ENCODE data around the gene SORCS2.

SORCS2 gene

DNA sequence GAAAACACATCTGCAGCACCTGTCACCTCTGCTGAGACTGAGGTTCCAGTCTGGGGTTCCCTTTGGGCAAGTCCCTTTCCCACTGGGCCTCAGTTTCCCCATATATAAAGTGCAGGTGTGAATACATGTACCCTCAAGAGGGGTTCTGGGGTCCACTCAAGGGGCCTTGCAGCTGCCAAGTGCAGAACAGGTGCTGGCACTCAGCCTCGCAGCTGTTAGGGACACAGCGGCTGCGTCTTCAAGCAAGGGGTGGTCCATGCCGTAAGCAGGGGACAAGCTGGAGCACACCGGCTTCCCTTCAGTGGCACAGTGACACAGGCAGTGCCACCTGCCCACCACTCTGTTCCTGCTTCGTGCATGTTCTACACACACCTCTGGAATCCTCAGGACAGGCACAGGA, 329.3 kb downstream of the SORCS2 start:
- DNase-seq (ENCODE audit: low spot score), result no peak
- TF ChIP-seq, protein P1, sequence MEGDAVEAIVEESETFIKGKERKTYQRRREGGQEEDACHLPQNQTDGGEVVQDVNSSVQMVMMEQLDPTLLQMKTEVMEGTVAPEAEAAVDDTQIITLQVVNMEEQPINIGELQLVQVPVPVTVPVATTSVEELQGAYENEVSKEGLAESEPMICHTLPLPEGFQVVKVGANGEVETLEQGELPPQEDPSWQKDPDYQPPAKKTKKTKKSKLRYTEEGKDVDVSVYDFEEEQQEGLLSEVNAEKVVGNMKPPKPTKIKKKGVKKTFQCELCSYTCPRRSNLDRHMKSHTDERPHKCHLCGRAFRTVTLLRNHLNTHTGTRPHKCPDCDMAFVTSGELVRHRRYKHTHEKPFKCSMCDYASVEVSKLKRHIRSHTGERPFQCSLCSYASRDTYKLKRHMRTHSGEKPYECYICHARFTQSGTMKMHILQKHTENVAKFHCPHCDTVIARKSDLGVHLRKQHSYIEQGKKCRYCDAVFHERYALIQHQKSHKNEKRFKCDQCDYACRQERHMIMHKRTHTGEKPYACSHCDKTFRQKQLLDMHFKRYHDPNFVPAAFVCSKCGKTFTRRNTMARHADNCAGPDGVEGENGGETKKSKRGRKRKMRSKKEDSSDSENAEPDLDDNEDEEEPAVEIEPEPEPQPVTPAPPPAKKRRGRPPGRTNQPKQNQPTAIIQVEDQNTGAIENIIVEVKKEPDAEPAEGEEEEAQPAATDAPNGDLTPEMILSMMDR (IDR thresholded peaks at IDR 0.05; ENCODE audit: borderline replicate concordance, control extremely low read depth, extremely low read depth, insufficient read depth, missing control alignments), result no peak
- in situ Hi-C loops (cut with MboI; ENCODE audit: low sequenced_read_pairs, unreplicated experiment), result no loop called here

DNA sequence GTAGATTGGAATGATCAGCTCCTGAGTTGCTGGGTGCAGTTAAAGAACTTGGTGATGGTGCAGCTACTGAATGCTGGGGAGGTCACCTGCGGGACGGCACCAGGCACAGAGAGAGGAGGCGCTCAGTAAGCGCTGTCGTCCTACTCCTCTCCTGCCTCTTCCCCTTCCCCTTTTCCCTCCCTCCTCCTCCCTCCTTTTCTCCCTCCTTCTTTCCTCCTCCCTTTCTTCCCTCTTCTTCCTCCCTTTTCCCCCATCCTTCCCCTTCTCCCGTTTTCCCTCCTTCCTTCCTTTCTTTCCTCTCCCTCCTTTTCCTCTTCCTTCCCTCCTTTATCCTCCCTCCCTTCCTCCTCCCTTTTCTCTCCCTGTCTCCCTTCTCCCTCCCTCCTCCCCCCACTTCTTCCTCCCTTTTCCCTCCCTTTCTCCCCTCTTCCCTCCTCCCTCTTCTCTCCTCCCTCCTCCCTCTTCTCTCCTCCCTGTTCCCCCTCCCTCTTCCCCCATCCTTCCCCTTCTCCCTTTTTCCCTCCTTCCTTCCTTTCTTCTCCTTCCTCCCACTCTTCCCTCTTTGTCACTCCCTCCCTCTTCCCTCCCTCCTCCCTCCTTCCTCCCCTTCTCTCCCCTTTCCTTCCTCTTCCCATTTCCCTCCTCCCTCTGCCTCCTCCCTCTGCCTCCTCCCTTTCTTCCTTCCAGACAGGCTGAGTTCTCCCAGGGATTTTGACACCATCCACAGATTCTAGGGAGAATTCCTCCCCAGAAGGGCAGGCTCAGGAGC, 330.3 kb downstream of the SORCS2 start:
- DNase-seq (ENCODE audit: low spot score), result no peak
- TF ChIP-seq, protein P1 (IDR thresholded peaks at IDR 0.05; ENCODE audit: borderline replicate concordance, control extremely low read depth, extremely low read depth, insufficient read depth, missing control alignments), result no peak
- in situ Hi-C loops (cut with MboI; ENCODE audit: low sequenced_read_pairs, unreplicated experiment), result no loop called here

DNA sequence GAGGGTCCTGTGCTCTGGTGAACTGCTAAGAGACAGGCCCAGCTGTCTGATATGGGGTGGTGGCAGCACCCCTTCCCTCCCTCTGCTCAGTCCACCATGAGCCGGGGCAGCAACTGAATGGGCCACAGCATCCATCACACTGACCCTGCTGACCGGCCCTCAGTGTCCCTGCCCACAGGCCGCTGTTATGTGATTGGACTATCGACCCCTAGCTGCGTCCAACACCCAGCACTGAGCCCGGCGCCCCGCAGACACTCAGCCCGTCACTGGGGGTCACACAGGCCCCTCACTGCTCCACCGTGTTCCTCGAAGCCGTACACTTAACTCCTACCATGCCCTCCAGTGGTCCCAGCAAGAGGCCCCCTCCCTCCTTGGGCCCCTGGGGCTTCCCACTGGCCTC, 331.2 kb downstream of the SORCS2 start:
- TF ChIP-seq, protein P1 (IDR thresholded peaks at IDR 0.05; ENCODE audit: borderline replicate concordance, control extremely low read depth, extremely low read depth, insufficient read depth, missing control alignments), result no peak
- in situ Hi-C loops (cut with MboI; ENCODE audit: low sequenced_read_pairs, unreplicated experiment), result no loop called here
- DNase-seq (ENCODE audit: low spot score), result no peak

DNA sequence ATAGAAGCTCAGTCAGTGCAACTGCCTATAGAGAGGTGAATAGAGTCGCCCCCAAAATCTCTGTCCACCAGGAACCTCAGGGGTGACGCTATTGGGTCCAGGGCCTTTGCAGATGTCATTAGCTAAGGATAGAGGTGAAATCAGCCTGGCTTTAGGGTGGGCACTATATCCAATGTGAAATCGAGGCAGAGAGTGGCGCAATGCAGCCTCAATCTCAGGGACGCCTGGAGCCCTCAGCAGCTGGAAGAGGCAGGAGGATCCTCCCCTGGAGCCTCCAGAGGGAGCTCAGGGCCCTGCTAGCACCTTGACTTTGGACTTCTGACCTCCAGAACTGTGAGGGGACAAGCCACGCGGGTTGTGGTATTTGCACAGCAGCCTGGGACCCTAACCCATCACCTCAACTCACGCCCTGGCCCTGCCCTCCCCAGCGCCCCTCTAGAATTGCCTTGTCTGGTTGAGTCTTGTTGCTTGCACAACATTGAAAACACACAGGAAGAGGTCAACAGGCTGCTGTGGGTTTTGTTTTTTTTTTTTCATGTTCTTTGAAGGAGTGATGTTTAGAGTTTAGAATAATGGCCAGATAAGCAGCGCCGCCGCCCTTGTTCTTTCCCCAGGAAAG, 331.8 kb downstream of the SORCS2 start:
- no peak for DNase-seq (ENCODE audit: low spot score)
- TF ChIP-seq, protein P1 (IDR thresholded peaks at IDR 0.05; ENCODE audit: borderline replicate concordance, control extremely low read depth, extremely low read depth, insufficient read depth, missing control alignments), result no peak
- in situ Hi-C loops (cut with MboI; ENCODE audit: low sequenced_read_pairs, unreplicated experiment), result no loop called here

DNA sequence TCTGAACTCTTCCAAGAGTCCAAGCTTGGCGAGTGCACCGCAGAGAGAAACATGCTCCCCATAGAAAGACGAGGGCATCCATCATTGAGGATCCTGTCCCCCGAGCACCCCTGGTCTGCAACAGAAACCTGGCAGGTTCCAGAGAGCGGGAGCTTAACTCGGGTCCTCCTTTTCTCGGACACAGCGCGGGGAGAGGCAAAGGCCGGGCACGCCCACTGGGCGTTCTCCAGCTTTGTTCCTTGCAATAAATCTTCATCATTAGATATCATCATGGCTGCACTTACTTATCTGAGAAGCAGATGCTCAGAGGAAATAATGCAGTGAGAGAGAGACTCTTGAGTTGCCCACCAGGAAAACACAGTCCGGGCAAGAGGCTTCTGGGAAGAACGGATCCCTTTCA, 332.5 kb downstream of the SORCS2 start:
- in situ Hi-C loops (cut with MboI; ENCODE audit: low sequenced_read_pairs, unreplicated experiment), result no loop called here
- no peak for DNase-seq (ENCODE audit: low spot score)
- TF ChIP-seq, protein P1 (IDR thresholded peaks at IDR 0.05; ENCODE audit: borderline replicate concordance, control extremely low read depth, extremely low read depth, insufficient read depth, missing control alignments), result no peak

DNA sequence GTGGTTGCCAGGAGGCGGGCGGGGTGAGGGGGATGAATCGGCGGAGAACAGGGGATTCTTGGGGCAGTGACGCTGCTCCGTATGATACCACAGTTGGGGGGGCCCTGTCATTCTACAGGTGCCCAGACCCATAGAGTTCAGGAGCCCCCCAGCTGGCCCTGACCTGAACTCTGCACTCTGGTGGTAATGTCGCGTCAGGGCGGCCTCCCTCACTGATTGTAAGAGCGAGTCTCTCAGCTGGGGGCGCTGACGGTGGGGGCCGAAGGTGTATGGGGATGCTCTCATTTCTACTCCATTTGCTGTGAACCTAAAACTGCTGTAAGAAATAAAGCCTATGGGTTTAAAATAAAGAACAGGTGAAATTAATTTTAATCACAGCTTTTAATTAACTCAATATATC, 334.2 kb downstream of the SORCS2 start:
- DNase-seq (ENCODE audit: low spot score), result no peak
- TF ChIP-seq, protein P1 (IDR thresholded peaks at IDR 0.05; ENCODE audit: borderline replicate concordance, control extremely low read depth, extremely low read depth, insufficient read depth, missing control alignments), result no peak
- in situ Hi-C loops (cut with MboI; ENCODE audit: low sequenced_read_pairs, unreplicated experiment), result no loop called here

Measured in GM13976 (cell line).